GM23338 (cell line): ENCODE results near the gene SOS2. TPM values are rescaled to one million over a fixed set of nuclear protein-coding genes. Genes with fewer than 3 reads are reported as not detected.

Experiments used
- ATAC-seq: fragments of 200-7000 bp; cut with Tn5 transposase; 3 replicates; pipeline ENCODE4 v1.9.1; 2020
- DNase-seq: peaks from one replicate; pipeline ENCODE4 v3.0.0-alpha.2; 2015; ENCODE audit warnings: low spot score
- H2AFZ ChIP-seq: fragments of 200-600 bp; sonication (generic); 2 replicates; pipeline ENCODE4 v1.8.0; 2016; ENCODE audit warnings: antibody characterized with exemption, mild to moderate bottlenecking, moderate library complexity
- H3F3A ChIP-seq: fragments of 200-600 bp; sonication (generic); replicated peaks from 2 replicates; pipeline ENCODE4 v1.8.0; 2017; ENCODE audit warnings: antibody characterized with exemption, mixed run types, low read depth
- H3K27ac ChIP-seq: fragments of 200-600 bp; sonication (generic); 2 replicates; pipeline ENCODE4 v1.6.1; 2016; ENCODE audit warnings: low read depth
- H3K27me3 ChIP-seq: fragments of 200-600 bp; sonication (generic); 2 replicates; pipeline ENCODE4 v1.8.0; 2016; ENCODE audit warnings: mild to moderate bottlenecking, mixed run types, moderate library complexity; ENCODE audit not compliant: insufficient read depth
- H3K36me3 ChIP-seq: fragments of 200-600 bp; sonication (generic); 2 replicates; pipeline ENCODE4 v1.8.0; 2016; ENCODE audit warnings: mild to moderate bottlenecking; ENCODE audit not compliant: insufficient read depth
- H3K4me1 ChIP-seq: fragments of 200-600 bp; sonication (generic); 2 replicates; pipeline ENCODE4 v1.8.0; 2016; ENCODE audit warnings: mild to moderate bottlenecking, moderate library complexity; ENCODE audit not compliant: insufficient read depth
- H3K4me2 ChIP-seq: fragments of 200-600 bp; sonication (generic); 2 replicates; pipeline ENCODE4 v1.7.1; 2017; ENCODE audit warnings: mixed run types
- H3K4me3 ChIP-seq: fragments of 200-600 bp; sonication (generic); 2 replicates; pipeline ENCODE4 v1.6.1; 2016; ENCODE audit warnings: mixed run types
- H3K79me2 ChIP-seq: fragments of 200-600 bp; sonication (generic); replicated peaks from 2 replicates; pipeline ENCODE4 v1.8.0; 2017; ENCODE audit warnings: mild to moderate bottlenecking; ENCODE audit not compliant: insufficient read depth
- H3K9me2 ChIP-seq: fragments of 200-600 bp; sonication (generic); 2 replicates; pipeline ENCODE4 v1.8.0; 2017; ENCODE audit not compliant: insufficient read depth
- H4K20me1 ChIP-seq: fragments of 200-600 bp; sonication (generic); replicated peaks from 2 replicates; pipeline ENCODE4 v1.8.0; 2017; ENCODE audit warnings: mild to moderate bottlenecking; ENCODE audit not compliant: insufficient read depth
- H3K27ac Mint-ChIP-seq: 2 replicates; pipeline ENCODE4 v1.8.0; 2020; ENCODE audit warnings: inconsistent platforms, mild to moderate bottlenecking, moderate library complexity, mixed read lengths
- H3K27me3 Mint-ChIP-seq: 3 replicates; pipeline ENCODE4 v1.8.0; 2022; ENCODE audit warnings: low read depth, mild to moderate bottlenecking, moderate library complexity, mixed read lengths, inconsistent platforms; ENCODE audit not compliant: insufficient read depth, poor library complexity
- H3K36me3 Mint-ChIP-seq: 3 replicates; pipeline ENCODE4 v1.8.0; 2021; ENCODE audit warnings: low read depth, mild to moderate bottlenecking, inconsistent platforms, moderate library complexity, mixed read lengths
- H3K4me1 Mint-ChIP-seq: 3 replicates; pipeline ENCODE4 v1.8.0; 2020; ENCODE audit warnings: mild to moderate bottlenecking, inconsistent platforms, mixed read lengths
- H3K4me3 Mint-ChIP-seq: 3 replicates; pipeline ENCODE4 v1.8.0; 2021; ENCODE audit warnings: moderate library complexity, mild to moderate bottlenecking, inconsistent platforms, mixed read lengths
- H3K9me3 Mint-ChIP-seq: 3 replicates; pipeline ENCODE4 v1.8.0; 2020; ENCODE audit warnings: moderate library complexity, mild to moderate bottlenecking, inconsistent platforms, mixed read lengths
- CREB1 ChIP-seq: fragments of 250-450 bp; sonication (Bioruptor Pico); IDR thresholded peaks from 2 replicates; pipeline ENCODE4 v1.5.0; 2020; ENCODE audit warnings: low read depth, mild to moderate bottlenecking, moderate library complexity
- CTCF ChIP-seq, 2 experiments: fragments of 200-600 bp in 1 of 2; sonication (generic) in 1 of 2; conservative IDR thresholded peaks; 2 replicates each; pipeline versions ENCODE4 v1.5.1 to v1.6.1; 2016 to 2017; ENCODE audit warnings: antibody characterized with exemption in 2 of 2, low read depth in 2 of 2, mild to moderate bottlenecking in 2 of 2, moderate library complexity in 1 of 2
- EZH2 ChIP-seq: fragments of 200-600 bp; sonication (generic); IDR thresholded peaks from one replicate; pipeline ENCODE4 v1.8.0; 2017; ENCODE audit warnings: antibody characterized with exemption, mild to moderate bottlenecking, low read depth; ENCODE audit not compliant: unreplicated experiment
- EZH2phosphoT487 ChIP-seq: fragments of 200-600 bp; sonication (generic); IDR thresholded peaks from one replicate; pipeline ENCODE4 v1.8.1; 2018; ENCODE audit warnings: antibody characterized with exemption; ENCODE audit not compliant: unreplicated experiment
- JUNB ChIP-seq: IDR thresholded peaks from one replicate; pipeline ENCODE4 v1.6.1; 2016; ENCODE audit warnings: antibody characterized with exemption; ENCODE audit not compliant: unreplicated experiment
- NANOG ChIP-seq: IDR thresholded peaks from 2 replicates; pipeline ENCODE4 v1.6.1; 2016; ENCODE audit warnings: antibody characterized with exemption, borderline replicate concordance
- POLR2AphosphoS5 ChIP-seq: IDR thresholded peaks from 2 replicates; pipeline ENCODE4 v1.6.1; 2016; ENCODE audit warnings: antibody characterized with exemption, low read depth
- REST ChIP-seq: IDR thresholded peaks from one replicate; pipeline ENCODE4 v1.6.1; 2018; ENCODE audit warnings: antibody characterized with exemption; ENCODE audit not compliant: unreplicated experiment
- STAT1 ChIP-seq: IDR thresholded peaks from one replicate; pipeline ENCODE4 v1.6.1; 2016; ENCODE audit warnings: antibody characterized with exemption; ENCODE audit not compliant: unreplicated experiment
- ZNF114 ChIP-seq: fragments of 250-450 bp; sonication (Bioruptor Pico); IDR thresholded peaks from 2 replicates; pipeline ENCODE4 v1.5.0; 2020; ENCODE audit warnings: mild to moderate bottlenecking, moderate library complexity
- ZNF331 ChIP-seq: fragments of 250-450 bp; sonication (Bioruptor Pico); IDR thresholded peaks from 2 replicates; pipeline ENCODE4 v1.5.0; 2020; ENCODE audit warnings: low read depth, mild to moderate bottlenecking, moderate library complexity
- polyA plus RNA-seq: library from polyadenylated mRNA; unstranded; fragments of >200 nt; fragmentation: Nextera tagmentation; extraction: Ambion mirVana; gene quantifications from 2 replicates; pipeline ENCODE4 v1.2.1, GENCODE V29; 2016
- total RNA-seq: library from RNA; depleted of rRNA; stranded (reverse); fragments of >200 nt; shearing (Covaris generic); gene quantifications from 2 replicates; pipeline ENCODE4 v1.2.3, GENCODE V29; 2014
- TF ChIP-seq, protein P1 (sequence below): IDR thresholded peaks from 2 replicates; pipeline ENCODE4 v1.6.1; 2016; ENCODE audit warnings: antibody characterized with exemption
- TF ChIP-seq, protein P2 (sequence below): fragments of 250-450 bp; sonication (Bioruptor Pico); IDR thresholded peaks from 2 replicates; pipeline ENCODE4 v1.5.0; 2020; ENCODE audit warnings: mild to moderate bottlenecking, moderate library complexity

Gene SOS2
- total and polyA plus RNA-seq, 2 experiments from 2014 or later, result 3.5 to 11.4 TPM

- Histone ChIP-seq H4K20me1 (no peaks in the 10 kb centered on the region), H3K9me2 (no peaks in the 10 kb centered on the region), H3K79me2 (no peaks in the 10 kb centered on the region), H3K27me3 (no peaks in the 10 kb centered on the region), H3K36me3 (0 out of 2 replicates have a peak, but pooled peaks cover 5% of the 10 kb centered on the region), H3K4me2 (no peak overlapping the region), H2AFZ (no peak overlapping the region), H3F3A (no peaks in the 10 kb centered on the region), H3K27ac (no peak overlapping the region), H3K4me3 (no peak overlapping the region), H3K4me1 (no peaks in the 10 kb centered on the region)
- DNase-seq (no peak), ATAC-seq (no peak)
- Mint-ChIP-seq H3K36me3 (peaks cover 8% of the 10 kb centered on the region; the same call in 2 of the 3 replicates), H3K27ac (no peak overlapping the region), H3K27me3 (peaks cover 3% of the 10 kb centered on the region), H3K4me1 (no peaks in the 10 kb centered on the region), H3K4me3 (no peak overlapping the region), H3K9me3 (no peaks in the 10 kb centered on the region)
- no peak for TF ChIP-seq EZH2
- TF ChIP-seq REST, result no peak
- TF ChIP-seq, protein P1, sequence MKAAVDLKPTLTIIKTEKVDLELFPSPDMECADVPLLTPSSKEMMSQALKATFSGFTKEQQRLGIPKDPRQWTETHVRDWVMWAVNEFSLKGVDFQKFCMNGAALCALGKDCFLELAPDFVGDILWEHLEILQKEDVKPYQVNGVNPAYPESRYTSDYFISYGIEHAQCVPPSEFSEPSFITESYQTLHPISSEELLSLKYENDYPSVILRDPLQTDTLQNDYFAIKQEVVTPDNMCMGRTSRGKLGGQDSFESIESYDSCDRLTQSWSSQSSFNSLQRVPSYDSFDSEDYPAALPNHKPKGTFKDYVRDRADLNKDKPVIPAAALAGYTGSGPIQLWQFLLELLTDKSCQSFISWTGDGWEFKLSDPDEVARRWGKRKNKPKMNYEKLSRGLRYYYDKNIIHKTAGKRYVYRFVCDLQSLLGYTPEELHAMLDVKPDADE, result no peak
- no peak for TF ChIP-seq NANOG
- TF ChIP-seq, protein P2, sequence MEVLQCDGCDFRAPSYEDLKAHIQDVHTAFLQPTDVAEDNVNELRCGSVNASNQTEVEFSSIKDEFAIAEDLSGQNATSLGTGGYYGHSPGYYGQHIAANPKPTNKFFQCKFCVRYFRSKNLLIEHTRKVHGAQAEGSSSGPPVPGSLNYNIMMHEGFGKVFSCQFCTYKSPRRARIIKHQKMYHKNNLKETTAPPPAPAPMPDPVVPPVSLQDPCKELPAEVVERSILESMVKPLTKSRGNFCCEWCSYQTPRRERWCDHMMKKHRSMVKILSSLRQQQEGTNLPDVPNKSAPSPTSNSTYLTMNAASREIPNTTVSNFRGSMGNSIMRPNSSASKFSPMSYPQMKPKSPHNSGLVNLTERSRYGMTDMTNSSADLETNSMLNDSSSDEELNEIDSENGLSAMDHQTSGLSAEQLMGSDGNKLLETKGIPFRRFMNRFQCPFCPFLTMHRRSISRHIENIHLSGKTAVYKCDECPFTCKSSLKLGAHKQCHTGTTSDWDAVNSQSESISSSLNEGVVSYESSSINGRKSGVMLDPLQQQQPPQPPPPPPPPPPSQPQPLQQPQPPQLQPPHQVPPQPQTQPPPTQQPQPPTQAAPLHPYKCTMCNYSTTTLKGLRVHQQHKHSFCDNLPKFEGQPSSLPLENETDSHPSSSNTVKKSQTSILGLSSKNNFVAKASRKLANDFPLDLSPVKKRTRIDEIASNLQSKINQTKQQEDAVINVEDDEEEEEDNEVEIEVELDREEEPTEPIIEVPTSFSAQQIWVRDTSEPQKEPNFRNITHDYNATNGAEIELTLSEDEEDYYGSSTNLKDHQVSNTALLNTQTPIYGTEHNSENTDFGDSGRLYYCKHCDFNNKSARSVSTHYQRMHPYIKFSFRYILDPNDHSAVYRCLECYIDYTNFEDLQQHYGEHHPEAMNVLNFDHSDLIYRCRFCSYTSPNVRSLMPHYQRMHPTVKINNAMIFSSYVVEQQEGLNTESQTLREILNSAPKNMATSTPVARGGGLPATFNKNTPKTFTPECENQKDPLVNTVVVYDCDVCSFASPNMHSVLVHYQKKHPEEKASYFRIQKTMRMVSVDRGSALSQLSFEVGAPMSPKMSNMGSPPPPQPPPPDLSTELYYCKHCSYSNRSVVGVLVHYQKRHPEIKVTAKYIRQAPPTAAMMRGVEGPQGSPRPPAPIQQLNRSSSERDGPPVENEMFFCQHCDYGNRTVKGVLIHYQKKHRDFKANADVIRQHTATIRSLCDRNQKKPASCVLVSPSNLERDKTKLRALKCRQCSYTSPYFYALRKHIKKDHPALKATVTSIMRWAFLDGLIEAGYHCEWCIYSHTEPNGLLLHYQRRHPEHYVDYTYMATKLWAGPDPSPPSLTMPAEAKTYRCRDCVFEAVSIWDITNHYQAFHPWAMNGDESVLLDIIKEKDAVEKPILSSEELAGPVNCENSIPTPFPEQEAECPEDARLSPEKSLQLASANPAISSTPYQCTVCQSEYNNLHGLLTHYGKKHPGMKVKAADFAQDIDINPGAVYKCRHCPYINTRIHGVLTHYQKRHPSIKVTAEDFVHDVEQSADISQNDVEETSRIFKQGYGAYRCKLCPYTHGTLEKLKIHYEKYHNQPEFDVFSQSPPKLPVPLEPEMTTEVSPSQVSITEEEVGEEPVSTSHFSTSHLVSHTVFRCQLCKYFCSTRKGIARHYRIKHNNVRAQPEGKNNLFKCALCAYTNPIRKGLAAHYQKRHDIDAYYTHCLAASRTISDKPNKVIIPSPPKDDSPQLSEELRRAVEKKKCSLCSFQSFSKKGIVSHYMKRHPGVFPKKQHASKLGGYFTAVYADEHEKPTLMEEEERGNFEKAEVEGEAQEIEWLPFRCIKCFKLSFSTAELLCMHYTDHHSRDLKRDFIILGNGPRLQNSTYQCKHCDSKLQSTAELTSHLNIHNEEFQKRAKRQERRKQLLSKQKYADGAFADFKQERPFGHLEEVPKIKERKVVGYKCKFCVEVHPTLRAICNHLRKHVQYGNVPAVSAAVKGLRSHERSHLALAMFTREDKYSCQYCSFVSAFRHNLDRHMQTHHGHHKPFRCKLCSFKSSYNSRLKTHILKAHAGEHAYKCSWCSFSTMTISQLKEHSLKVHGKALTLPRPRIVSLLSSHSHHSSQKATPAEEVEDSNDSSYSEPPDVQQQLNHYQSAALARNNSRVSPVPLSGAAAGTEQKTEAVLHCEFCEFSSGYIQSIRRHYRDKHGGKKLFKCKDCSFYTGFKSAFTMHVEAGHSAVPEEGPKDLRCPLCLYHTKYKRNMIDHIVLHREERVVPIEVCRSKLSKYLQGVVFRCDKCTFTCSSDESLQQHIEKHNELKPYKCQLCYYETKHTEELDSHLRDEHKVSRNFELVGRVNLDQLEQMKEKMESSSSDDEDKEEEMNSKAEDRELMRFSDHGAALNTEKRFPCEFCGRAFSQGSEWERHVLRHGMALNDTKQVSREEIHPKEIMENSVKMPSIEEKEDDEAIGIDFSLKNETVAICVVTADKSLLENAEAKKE (CRISPR knock-in tag), result no peak
- TF ChIP-seq EZH2phosphoT487, result no peak
- TF ChIP-seq ZNF331, result no peak
- no peak for TF ChIP-seq CREB1 (CRISPR knock-in tag)
- no peak for TF ChIP-seq POLR2AphosphoS5
- TF ChIP-seq ZNF114 (CRISPR knock-in tag), result no peak
- TF ChIP-seq CTCF (conservative IDR thresholded peaks at IDR 0.05; ENCODE audit: low read depth in 2 of 2), result no peak
- TF ChIP-seq STAT1, result no peak
- TF ChIP-seq JUNB, result no peak
These were observed 10.7 kb upstream of the SOS2 start for GRCh38 chr14:50242096-50242495.
